Kidney (tissue), 14 donors: ENCODE results near the gene GRID1. TPM values are rescaled to one million over a fixed set of nuclear protein-coding genes. Genes with fewer than 3 reads are reported as not detected.

Experiments
- DNase-seq, 5 donors: peaks; one replicate each; pipeline ENCODE4 v3.0.0-alpha.2; 2013 to 2020
- FAIRE-seq: peaks from 2 replicates; lab custom pipeline; 2012; peaks lifted over from hg19 to GRCh38; lab: Jason Lieb, UNC
- H3K27ac ChIP-seq, 2 donors: one replicate each; pipeline ENCODE4 v1.7.0; 2013; ENCODE audit warnings: low read depth in 2 of 2, low read length in 2 of 2, inconsistent platforms in 1 of 2
- H3K27me3 ChIP-seq: one replicate; pipeline ENCODE4 v1.7.1; 2013; ENCODE audit warnings: low read length, inconsistent platforms; ENCODE audit not compliant: control insufficient read depth, insufficient read depth
- H3K36me3 ChIP-seq, 3 donors: one replicate each; pipeline versions ENCODE4 v1.7.0 to v1.7.1; 2013; ENCODE audit warnings: low read length in 3 of 3, control low read depth in 1 of 3, inconsistent platforms in 1 of 3; ENCODE audit not compliant: insufficient read depth in 3 of 3, control insufficient read depth in 2 of 3
- H3K4me1 ChIP-seq, 3 donors: one replicate each; pipeline versions ENCODE4 v1.7.0 to v1.7.1; 2013; ENCODE audit warnings: low read length in 3 of 3, inconsistent platforms in 1 of 3, low read depth in 1 of 3; ENCODE audit not compliant: control insufficient read depth in 2 of 3, insufficient read depth in 2 of 3
- H3K4me3 ChIP-seq, 3 donors: one replicate each; pipeline versions ENCODE4 v1.7.0 to v1.8.1; 2013; ENCODE audit warnings: low read length in 3 of 3, control low read depth in 1 of 3, inconsistent platforms in 1 of 3
- H3K9ac ChIP-seq, 3 donors: one replicate each; pipeline versions ENCODE4 v1.7.0 to v1.7.1; 2013; ENCODE audit warnings: low read length in 3 of 3, control low read depth in 1 of 3, inconsistent platforms in 1 of 3
- H3K9me3 ChIP-seq, 3 donors: one replicate each; pipeline versions ENCODE4 v1.7.0 to v1.7.1; 2013; ENCODE audit warnings: low read length in 3 of 3, control low read depth in 1 of 3, inconsistent platforms in 1 of 3; ENCODE audit not compliant: control insufficient read depth in 2 of 3, insufficient read depth in 1 of 3
- intact Hi-C: fragments of 100-400 bp; cut with DNase I; formaldehyde crosslinking; loops from one replicate; pipeline ENCODE4 v1.11.1; 2022
- polyA plus RNA-seq: library from polyadenylated mRNA; stranded (reverse); fragments of 350-450 nt; fragmentation: Illumina TruSeq; extraction: RNeasy Lipid Tissue Mini Kit (QIAGEN cat#74804); gene quantifications from one replicate; pipeline ENCODE4 v1.2.3, GENCODE V29; 2014; ENCODE audit warnings: low read depth, low replicate concordance; ENCODE audit not compliant: insufficient read depth
- total RNA-seq: library from RNA; stranded (reverse); fragmentation: NEBNext Ultra II Directional; extraction: Animal tissue kit (Norgen Biotek cat#: 25700); gene quantifications from one replicate; pipeline ENCODE4 v1.2.1, GENCODE V29; 2021
- TF ChIP-seq, protein P1 (sequence below): IDR thresholded peaks from 3 replicates; pipeline ENCODE4 v1.5.1; 2012; ENCODE audit warnings: mild to moderate bottlenecking, moderate library complexity, borderline replicate concordance; ENCODE audit not compliant: insufficient read depth; ENCODE audit errors: extremely low read depth
- donor health status: control.
- donor health status: control.
- donor health status: control.
- donor health status: control.
- donor health status: control.
- donor health status: DM: yes; HTN: yes; CAD: no.
- donor health status: Normal renal cell carcinoma (clear cell type).

The GRID1 gene
- total and polyA plus RNA-seq, 2 donors from 2014 or later = 0.37 to 1.4 TPM

DNA sequence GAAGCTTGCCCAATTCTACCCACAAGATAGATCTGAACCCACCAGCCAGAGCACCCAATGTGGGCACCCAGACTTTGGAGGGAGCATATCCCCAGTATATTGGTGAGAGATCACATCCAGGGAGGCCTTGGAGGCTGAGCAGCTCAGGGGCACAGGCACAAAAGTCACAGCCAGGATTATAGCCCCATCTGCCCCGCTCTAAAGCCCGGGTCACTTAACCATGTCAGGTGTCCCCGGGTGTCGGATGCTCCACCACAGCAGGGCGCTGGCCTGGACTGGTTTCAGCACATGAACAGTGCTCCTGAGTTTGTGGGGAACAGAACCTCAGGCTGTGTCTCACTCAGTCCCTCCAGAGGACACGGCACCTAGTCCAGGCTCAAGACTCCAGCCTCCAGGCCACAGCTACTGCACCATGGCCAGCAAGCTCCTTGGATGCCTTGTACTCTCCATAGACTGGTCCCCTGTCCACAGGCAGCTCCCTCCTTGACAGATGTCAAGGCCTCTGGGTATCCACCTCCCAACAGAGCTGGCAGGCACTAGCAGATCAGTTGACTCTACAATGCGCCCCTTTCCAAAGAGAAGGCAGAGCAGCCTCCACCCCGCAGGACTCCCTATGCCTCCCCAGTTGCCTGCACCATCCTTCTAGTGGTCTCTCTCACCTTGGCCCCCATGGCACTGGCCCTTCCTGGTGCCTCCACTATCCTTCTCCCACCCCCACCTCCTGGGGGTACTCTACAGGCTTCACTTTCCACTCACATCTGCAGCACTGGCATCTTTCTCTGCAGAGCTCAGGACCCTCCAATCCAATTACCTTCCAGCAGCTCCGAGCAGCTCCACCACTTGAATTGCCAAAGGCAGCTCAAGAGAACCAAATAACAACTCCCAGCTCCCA, 306.0 kb downstream of the GRID1 start:
- TF ChIP-seq, protein P1, sequence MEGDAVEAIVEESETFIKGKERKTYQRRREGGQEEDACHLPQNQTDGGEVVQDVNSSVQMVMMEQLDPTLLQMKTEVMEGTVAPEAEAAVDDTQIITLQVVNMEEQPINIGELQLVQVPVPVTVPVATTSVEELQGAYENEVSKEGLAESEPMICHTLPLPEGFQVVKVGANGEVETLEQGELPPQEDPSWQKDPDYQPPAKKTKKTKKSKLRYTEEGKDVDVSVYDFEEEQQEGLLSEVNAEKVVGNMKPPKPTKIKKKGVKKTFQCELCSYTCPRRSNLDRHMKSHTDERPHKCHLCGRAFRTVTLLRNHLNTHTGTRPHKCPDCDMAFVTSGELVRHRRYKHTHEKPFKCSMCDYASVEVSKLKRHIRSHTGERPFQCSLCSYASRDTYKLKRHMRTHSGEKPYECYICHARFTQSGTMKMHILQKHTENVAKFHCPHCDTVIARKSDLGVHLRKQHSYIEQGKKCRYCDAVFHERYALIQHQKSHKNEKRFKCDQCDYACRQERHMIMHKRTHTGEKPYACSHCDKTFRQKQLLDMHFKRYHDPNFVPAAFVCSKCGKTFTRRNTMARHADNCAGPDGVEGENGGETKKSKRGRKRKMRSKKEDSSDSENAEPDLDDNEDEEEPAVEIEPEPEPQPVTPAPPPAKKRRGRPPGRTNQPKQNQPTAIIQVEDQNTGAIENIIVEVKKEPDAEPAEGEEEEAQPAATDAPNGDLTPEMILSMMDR = no peak
- Histone ChIP-seq H3K9me3 (no peaks in the 10 kb centered on the region), H3K27me3 (no peaks in the 10 kb centered on the region), H3K4me1 (no peaks in the 10 kb centered on the region), H3K27ac (no peak overlapping the region), H3K4me3 (no peak overlapping the region), H3K9ac (no peak overlapping the region), H3K36me3 (no peaks in the 10 kb centered on the region)
- intact Hi-C loops = no loop called here
- DNase-seq = peak in 1 of 5 donors; percentile 17
- no peak for FAIRE-seq

DNA sequence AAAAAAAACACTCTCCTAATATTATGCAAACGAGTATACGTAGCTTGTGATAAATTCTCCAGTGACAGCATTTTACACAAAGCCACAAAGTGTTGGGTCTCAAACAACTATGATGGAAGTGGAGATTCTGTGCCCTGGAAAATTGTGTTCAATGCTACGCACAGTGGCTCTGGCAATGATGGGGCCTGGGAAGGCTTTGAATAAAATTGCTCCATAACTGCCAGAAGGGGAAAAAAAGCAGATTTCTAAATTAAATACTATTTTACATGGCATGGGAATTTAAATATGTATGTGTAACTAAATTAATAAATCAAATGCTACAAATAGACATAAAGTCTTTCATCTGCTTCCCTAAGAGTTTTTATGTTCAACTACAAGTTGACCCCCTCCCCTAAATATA, 306.7 kb downstream of the GRID1 start:
- Histone ChIP-seq H3K27me3 (no peaks in the 10 kb centered on the region), H3K9me3 (no peaks in the 10 kb centered on the region), H3K9ac (no peak overlapping the region), H3K36me3 (no peaks in the 10 kb centered on the region), H3K27ac (no peak overlapping the region), H3K4me3 (no peak overlapping the region), H3K4me1 (no peaks in the 10 kb centered on the region)
- intact Hi-C loops = no loop called here
- TF ChIP-seq, protein P1 = no peak
- FAIRE-seq (no peak), DNase-seq (no peak)

DNA sequence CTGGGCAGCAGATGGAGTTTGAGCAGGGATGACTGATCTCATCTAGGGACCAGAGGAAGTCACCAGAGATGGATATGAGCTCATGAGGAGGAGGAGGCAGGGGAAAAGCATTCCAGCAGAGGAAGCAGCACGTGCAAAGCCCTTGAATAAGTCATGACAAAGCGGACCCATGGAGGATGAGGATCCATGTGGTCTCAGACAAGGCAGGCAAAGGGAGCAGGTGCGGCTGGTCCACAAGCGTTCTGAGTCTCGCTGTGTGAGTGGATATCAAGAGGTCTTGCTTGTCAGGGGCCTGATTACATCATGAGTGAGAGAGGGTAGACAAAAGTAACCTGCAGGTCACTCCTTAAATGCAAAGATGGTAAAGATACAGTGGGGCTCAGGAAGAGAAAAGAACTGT, 307.6 kb downstream of the GRID1 start:
- H3K4me1 ChIP-seq = no peaks in the 10 kb centered on the region

More for the DNA sequence above, 307.6 kb downstream of the GRID1 start:
- FAIRE-seq (no peak), DNase-seq (peak in 1 of 5 donors; percentile 7)
- Histone ChIP-seq H3K27me3 (no peaks in the 10 kb centered on the region), H3K27ac (no peak overlapping the region), H3K9ac (no peak overlapping the region), H3K4me3 (no peak overlapping the region), H3K36me3 (no peaks in the 10 kb centered on the region), H3K9me3 (no peaks in the 10 kb centered on the region)
- intact Hi-C loops = no loop called here
- TF ChIP-seq, protein P1 = no peak
